Measurements from ENCODE around the gene ERBB2. TPM values are rescaled to one million over a fixed set of nuclear protein-coding genes. Genes with fewer than 3 reads are reported as not detected.
"Not testable (repeated sequence)": the region's sequence is repeated elsewhere in the genome, so short reads cannot be mapped to it uniquely, and the experiment has no call there.

The ERBB2 gene
- total RNA-seq, 2 experiments from 2014 or later: 6.4 to 6.6 TPM

DNA sequence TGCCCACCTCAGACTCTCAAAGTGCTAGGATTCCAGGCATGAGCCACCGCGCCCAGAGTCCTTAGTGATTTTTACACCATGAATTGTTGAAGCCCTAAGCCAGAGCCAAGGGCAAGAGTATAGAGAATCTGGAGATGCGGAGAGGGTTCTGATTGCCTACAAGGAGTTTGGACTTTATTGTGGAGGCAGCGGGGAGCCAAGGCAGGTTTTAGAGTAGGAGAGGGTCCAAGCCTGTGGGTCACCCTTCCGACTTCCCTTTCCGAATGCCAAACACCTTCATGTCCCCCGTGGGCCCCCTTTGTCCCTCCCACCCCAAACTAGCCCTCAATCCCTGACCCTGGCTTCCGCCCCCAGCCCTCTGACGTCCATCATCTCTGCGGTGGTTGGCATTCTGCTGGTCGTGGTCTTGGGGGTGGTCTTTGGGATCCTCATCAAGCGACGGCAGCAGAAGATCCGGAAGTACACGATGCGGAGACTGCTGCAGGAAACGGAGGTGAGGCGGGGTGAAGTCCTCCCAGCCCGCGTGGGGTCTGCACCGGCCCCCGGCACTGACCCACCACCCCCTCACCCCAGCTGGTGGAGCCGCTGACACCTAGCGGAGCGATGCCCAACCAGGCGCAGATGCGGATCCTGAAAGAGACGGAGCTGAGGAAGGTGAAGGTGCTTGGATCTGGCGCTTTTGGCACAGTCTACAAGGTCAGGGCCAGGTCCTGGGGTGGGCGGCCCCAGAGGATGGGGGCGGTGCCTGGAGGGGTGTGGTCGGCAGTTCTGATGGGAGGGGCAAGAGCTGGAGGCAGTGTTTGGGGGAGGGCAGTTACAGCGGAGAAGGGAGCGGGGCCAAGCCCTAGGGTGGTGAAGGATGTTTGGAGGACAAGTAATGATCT, 23.3 kb downstream of the ERBB2 start:
- Mint-ChIP-seq H3K4me1 (no peaks in the 10 kb centered on the region), H3K27ac (no peak overlapping the region), H3K4me3 (no peak overlapping the region), H3K36me3 (no peaks in the 10 kb centered on the region), H3K27me3 (no peaks in the 10 kb centered on the region), H3K9me3 (no peaks in the 10 kb centered on the region)
- no peak for ATAC-seq (ENCODE audit: low read depth)
- POLR2A ChIA-PET: no interaction called here
- no peak for DNase-seq

DNA sequence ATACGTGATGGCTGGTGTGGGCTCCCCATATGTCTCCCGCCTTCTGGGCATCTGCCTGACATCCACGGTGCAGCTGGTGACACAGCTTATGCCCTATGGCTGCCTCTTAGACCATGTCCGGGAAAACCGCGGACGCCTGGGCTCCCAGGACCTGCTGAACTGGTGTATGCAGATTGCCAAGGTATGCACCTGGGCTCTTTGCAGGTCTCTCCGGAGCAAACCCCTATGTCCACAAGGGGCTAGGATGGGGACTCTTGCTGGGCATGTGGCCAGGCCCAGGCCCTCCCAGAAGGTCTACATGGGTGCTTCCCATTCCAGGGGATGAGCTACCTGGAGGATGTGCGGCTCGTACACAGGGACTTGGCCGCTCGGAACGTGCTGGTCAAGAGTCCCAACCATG, 24.9 kb downstream of the ERBB2 start:
- peaks cover 7% of the 10 kb centered on the region for H3K4me1 Mint-ChIP-seq

DNA sequence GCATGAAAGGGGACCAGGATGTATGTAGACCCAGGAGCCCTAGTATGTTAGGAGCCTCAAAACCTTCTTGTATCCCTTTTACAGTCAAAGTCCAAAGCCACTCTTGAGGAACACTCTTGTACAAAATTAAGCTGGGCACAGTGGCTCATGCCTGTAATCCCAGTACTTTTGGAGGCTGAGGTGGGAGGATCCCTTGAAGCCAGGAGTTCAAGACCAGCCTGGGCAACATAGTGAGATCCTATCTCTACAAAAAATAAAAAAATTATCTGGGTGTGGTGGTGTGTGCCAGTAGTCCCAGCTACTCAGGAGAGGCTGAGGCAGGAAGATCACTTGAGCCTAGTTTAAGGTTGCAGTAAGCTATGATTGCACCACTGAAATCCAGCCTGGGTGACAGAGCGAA, 26.1 kb downstream of the ERBB2 start:
- H3K4me3 Mint-ChIP-seq; H3K27ac Mint-ChIP-seq; DNase-seq; ATAC-seq (ENCODE audit: low read depth); H3K4me1 Mint-ChIP-seq; H3K36me3 Mint-ChIP-seq; POLR2A ChIA-PET; H3K9me3 Mint-ChIP-seq; H3K27me3 Mint-ChIP-seq: not testable (repeated sequence)

More for the DNA sequence above, 24.9 kb downstream of the ERBB2 start:
- H3K27ac Mint-ChIP-seq: no peak overlapping the region
- no peaks in the 10 kb centered on the region for H3K27me3 Mint-ChIP-seq
- H3K9me3 Mint-ChIP-seq: no peaks in the 10 kb centered on the region
- H3K4me3 Mint-ChIP-seq: no peak overlapping the region
- no peak for ATAC-seq (ENCODE audit: low read depth)
- POLR2A ChIA-PET: no interaction called here
- H3K36me3 Mint-ChIP-seq: peaks cover 4% of the 10 kb centered on the region
- no peak for DNase-seq

GRCh38 chr17:39726617-39727016, 26.8 kb downstream of the ERBB2 start:
- Mint-ChIP-seq H3K4me3 (no peak overlapping the region), H3K27ac (no peak overlapping the region), H3K4me1 (peaks cover 9% of the 10 kb centered on the region), H3K36me3 (peaks cover 4% of the 10 kb centered on the region), H3K27me3 (no peaks in the 10 kb centered on the region), H3K9me3 (no peaks in the 10 kb centered on the region)
- DNase-seq (no peak), ATAC-seq (ENCODE audit: low read depth) (no peak)
- POLR2A ChIA-PET: no interaction called here

DNA sequence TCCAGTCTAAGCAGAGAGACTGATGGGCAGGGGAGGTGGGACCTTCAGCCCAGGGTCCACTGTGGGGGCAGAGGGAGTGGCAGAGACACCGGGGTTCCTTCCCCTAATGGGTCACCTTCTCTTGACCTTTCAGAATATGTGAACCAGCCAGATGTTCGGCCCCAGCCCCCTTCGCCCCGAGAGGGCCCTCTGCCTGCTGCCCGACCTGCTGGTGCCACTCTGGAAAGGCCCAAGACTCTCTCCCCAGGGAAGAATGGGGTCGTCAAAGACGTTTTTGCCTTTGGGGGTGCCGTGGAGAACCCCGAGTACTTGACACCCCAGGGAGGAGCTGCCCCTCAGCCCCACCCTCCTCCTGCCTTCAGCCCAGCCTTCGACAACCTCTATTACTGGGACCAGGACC, 27.7 kb downstream of the ERBB2 start:
- H3K27ac Mint-ChIP-seq: no peak overlapping the region
- no peaks in the 10 kb centered on the region for H3K27me3 Mint-ChIP-seq
- no peak overlapping the region for H3K4me3 Mint-ChIP-seq
- peaks cover 4% of the 10 kb centered on the region for H3K36me3 Mint-ChIP-seq
- H3K9me3 Mint-ChIP-seq: no peaks in the 10 kb centered on the region
- peaks cover 11% of the 10 kb centered on the region for H3K4me1 Mint-ChIP-seq
- DNase-seq (no peak), ATAC-seq (ENCODE audit: low read depth) (no peak)
- POLR2A ChIA-PET: no interaction called here

DNA sequence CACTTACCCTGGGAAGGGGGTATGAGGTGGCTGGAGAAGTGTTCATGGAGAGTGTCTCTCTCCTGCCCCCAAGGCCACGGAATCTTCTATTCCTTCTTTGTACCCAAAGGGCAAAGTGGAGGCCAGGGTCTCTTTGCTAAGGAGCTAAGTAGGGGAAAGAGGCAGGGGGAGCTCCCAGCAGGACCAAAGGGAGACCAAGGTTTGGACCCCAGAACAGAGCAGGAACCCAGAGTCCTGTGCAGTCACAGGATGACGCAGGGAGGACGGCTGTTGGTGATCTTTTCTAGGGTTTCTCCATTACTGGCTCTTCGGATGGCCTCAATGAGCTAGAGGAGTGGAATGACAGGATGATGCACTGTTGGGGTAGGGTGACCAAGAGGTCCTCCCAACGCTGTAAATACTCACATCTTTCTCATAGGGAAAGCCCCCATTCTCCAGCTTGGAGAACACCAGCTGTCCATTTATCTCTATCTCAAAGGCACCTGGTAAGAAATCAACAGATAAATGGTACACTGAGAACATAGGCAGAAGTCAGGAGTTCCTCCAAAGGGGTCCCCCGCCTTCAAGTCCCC, 29.5 kb downstream of the ERBB2 start:
- Mint-ChIP-seq H3K36me3 (peaks cover 4% of the 10 kb centered on the region), H3K27me3 (peaks cover 7% of the 10 kb centered on the region), H3K27ac (peak overlapping the region; percentile 92), H3K4me3 (peak overlapping the region; percentile 96), H3K4me1 (peaks cover 11% of the 10 kb centered on the region), H3K9me3 (no peaks in the 10 kb centered on the region)
- ATAC-seq (ENCODE audit: low read depth) (no peak), DNase-seq (no peak)
- POLR2A ChIA-PET: interaction anchor here (0.6 to 2.6 kb wide), 18 partner anchors 19 to 250 kb away, joined by 3 to 20 read pairs (median 5); partner anchors contain the start of genes IKZF3, PGAP3, PNMT and PSMD3

GRCh38 chr17:39730095-39730921, 30.4 kb downstream of the ERBB2 start, which contains the start of gene MIEN1:
Gene MIEN1 (minus strand): TSS chr17:39730532. CDS start chr17:39730495, 37 bp downstream.
- POLR2A ChIA-PET: interaction anchor here (0.7 to 2.6 kb wide), 21 partner anchors 20 to 249 kb away, joined by 3 to 20 read pairs (median 5); partner anchors contain the start of genes IKZF3, PGAP3, PNMT and PSMD3
- Mint-ChIP-seq H3K4me3 (peak within 1 kb of the TSS; percentile 96), H3K27ac (peak within 1 kb of the TSS; percentile 92), H3K27me3 (peaks cover 7% of the 10 kb centered on the region), H3K4me1 (peaks cover 12% of the 10 kb centered on the region), H3K9me3 (no peaks in the 10 kb centered on the region), H3K36me3 (peaks cover 4% of the 10 kb centered on the region)
- ATAC-seq (ENCODE audit: low read depth) (peak; percentile 86), DNase-seq (peak; percentile 100)

DNA sequence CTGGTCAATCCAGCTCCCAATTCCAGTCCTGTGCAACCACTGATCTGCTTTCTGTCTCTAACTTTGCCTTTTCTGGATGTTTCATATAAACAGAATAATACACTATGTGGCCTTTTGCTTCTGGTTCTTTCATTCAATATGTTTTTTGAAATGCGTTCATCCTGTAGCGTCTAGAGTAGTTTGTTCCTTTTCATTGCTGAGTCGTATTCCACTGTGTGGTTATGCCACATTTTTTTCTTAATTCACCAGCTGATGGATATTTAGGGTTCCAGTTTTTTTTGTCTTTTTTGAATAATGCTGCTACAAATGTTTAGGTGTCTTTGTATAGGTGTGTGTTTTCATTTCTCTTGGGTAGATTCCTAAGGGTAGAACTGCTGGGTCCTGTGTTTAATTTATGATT, 32.7 kb downstream of the ERBB2 start:
- POLR2A ChIA-PET: interaction anchor here (1.2 kb wide), 1 partner anchor 45 kb away, joined by 3 read pairs; the partner anchor contains the start of gene PGAP3
- peaks cover 4% of the 10 kb centered on the region for H3K36me3 Mint-ChIP-seq
- ATAC-seq (ENCODE audit: low read depth): no peak
- no peaks in the 10 kb centered on the region for H3K9me3 Mint-ChIP-seq
- no peak for DNase-seq
- H3K4me1 Mint-ChIP-seq: peaks cover 12% of the 10 kb centered on the region
- no peak overlapping the region for H3K4me3 Mint-ChIP-seq
- H3K27ac Mint-ChIP-seq: peak overlapping the region; percentile 57
- H3K27me3 Mint-ChIP-seq: peaks cover 7% of the 10 kb centered on the region

DNA sequence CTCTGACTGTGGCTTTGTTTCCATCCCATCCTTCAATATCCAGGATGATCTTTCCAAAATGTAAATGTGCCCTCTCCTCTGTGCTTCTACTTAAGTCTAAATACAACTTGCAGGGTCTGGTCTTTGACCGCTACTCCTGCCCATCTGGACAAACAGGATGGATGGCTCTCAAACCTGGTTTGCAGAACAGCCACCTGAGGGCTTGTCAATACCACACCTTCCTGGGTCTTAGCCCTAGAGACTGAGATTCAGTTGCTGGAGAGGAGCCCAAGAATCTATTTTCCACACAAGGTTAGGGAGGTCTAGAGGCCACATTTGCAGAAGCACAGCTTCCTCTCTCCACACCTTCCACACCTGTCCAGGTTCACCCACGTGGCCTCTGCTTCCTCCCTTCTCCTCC, 36.0 kb downstream of the ERBB2 start:
- DNase-seq (no peak), ATAC-seq (ENCODE audit: low read depth) (no peak)
- no peaks in the 10 kb centered on the region for H3K9me3 Mint-ChIP-seq
- H3K27ac Mint-ChIP-seq: no peak overlapping the region
- H3K27me3 Mint-ChIP-seq: peaks cover 13% of the 10 kb centered on the region
- H3K36me3 Mint-ChIP-seq: no peaks in the 10 kb centered on the region
- no peak overlapping the region for H3K4me3 Mint-ChIP-seq
- H3K4me1 Mint-ChIP-seq: peaks cover 16% of the 10 kb centered on the region
- POLR2A ChIA-PET: no interaction called here

DNA sequence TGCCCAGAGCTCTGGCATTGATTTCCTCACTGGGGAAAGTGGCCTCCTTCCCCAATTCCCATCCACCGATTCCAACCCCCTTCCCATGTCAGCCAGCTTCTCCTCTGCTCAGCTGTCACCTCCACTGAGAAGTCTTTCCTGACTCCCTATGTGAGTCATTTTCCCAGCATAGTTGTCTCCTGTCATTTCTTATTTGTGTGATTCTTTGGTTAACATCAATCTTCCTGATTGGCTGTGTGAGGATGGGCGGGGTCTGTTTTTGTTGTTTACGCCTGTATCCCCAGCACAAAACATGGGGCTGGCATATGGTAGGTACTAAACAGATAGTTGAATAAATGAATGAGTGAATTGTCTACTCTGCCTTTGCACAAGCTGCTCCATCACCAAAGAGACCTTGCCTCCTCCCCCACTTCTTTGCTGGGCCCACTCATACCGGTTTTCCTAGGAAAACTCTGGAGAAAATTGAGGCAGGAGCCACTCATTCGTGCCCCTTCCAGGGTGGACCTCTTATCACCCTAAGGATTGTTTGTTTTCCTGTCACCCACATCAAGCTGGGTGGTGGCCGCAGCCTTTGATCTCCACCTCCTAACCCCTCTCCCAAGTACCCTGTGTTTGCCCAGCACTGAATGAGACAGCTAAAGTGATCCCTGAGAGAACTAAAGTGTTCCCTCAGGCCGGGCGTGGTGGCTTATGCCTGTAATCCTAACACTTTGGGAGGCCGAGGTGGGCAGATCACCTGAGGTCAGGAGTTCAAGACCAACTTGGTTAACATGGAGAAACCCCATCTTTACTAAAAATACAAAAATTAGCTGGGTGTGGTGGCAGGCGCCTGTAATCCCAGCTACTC, 36.7 kb downstream of the ERBB2 start:
- no peak for ATAC-seq (ENCODE audit: low read depth)
- no peaks in the 10 kb centered on the region for H3K9me3 Mint-ChIP-seq
- H3K36me3 Mint-ChIP-seq: no peaks in the 10 kb centered on the region
- peaks cover 20% of the 10 kb centered on the region for H3K4me1 Mint-ChIP-seq
- H3K27me3 Mint-ChIP-seq: peaks cover 13% of the 10 kb centered on the region
- no peak overlapping the region for H3K4me3 Mint-ChIP-seq
- no peak overlapping the region for H3K27ac Mint-ChIP-seq
- DNase-seq: no peak
- POLR2A ChIA-PET: no interaction called here

GRCh38 chr17:39737206-39737759, 37.4 kb downstream of the ERBB2 start:
- no peaks in the 10 kb centered on the region for H3K36me3 Mint-ChIP-seq
- DNase-seq: no peak
- ATAC-seq (ENCODE audit: low read depth): no peak
- no peak overlapping the region for H3K27ac Mint-ChIP-seq
- peaks cover 13% of the 10 kb centered on the region for H3K27me3 Mint-ChIP-seq
- POLR2A ChIA-PET: no interaction called here
- peaks cover 20% of the 10 kb centered on the region for H3K4me1 Mint-ChIP-seq
- H3K4me3 Mint-ChIP-seq: no peak overlapping the region
- no peaks in the 10 kb centered on the region for H3K9me3 Mint-ChIP-seq

GRCh38 chr17:39737760-39738567, 38.1 kb downstream of the ERBB2 start, which contains the start of gene GRB7:
Gene GRB7 (plus strand): TSS chr17:39737938. CDS start chr17:39742302, 4,364 bp downstream.
- DNase-seq (no peak), ATAC-seq (ENCODE audit: low read depth) (peak; percentile 16)
- Mint-ChIP-seq H3K4me1 (peaks cover 19% of the 10 kb centered on the region), H3K36me3 (no peaks in the 10 kb centered on the region), H3K27me3 (peaks cover 11% of the 10 kb centered on the region), H3K9me3 (no peaks in the 10 kb centered on the region), H3K4me3 (peak within 1 kb of the TSS; percentile 82), H3K27ac (peak within 1 kb of the TSS; percentile 36)
- POLR2A ChIA-PET: no interaction called here
